ENCODE data around the gene CCDC184. TPM values are rescaled to one million over a fixed set of nuclear protein-coding genes. Genes with fewer than 3 reads are reported as not detected.

CCDC184 gene
- total RNA-seq, 1 experiment from 2014 or later, result 0.74 TPM

- intact Hi-C loops (cut with micrococcal nuclease; ENCODE audit: unreplicated experiment), result no loop called here
- no peak overlapping the region for H3K27ac ChIP-seq (ENCODE audit: low read length)
- no peak for ATAC-seq
- H3K36me3 ChIP-seq (ENCODE audit: control insufficient read depth, insufficient read depth, low read length), result no peaks in the 10 kb centered on the region
- TF ChIP-seq CTCF (IDR thresholded peaks at IDR 0.05), result no peak
- TF ChIP-seq TCF7L2 (IDR thresholded peaks at IDR 0.05; ENCODE audit: low read depth, low read length), result no peak
- TF ChIP-seq POLR2AphosphoS5 (IDR thresholded peaks at IDR 0.05; ENCODE audit: low read depth, low read length), result no peak
- TF ChIP-seq REST (IDR thresholded peaks at IDR 0.05; ENCODE audit: insufficient read depth in 1 of 2, low read depth in 2 of 2, low read length in 1 of 2), result no peak
- TF ChIP-seq SIN3A (IDR thresholded peaks at IDR 0.05; ENCODE audit: borderline replicate concordance, insufficient read depth, low read depth, low read length), result no peak
- ChIA-PET POLR2A (no interaction called here), CTCF (no interaction called here)
- peaks cover 35% of the 10 kb centered on the region for H3K27me3 ChIP-seq (ENCODE audit: control insufficient read depth, insufficient read depth, low read length)
- no TSS peak for BruUV-seq (replicated peaks)
- no peak overlapping the region for H3K4me3 ChIP-seq (ENCODE audit: low read depth in 2 of 2, low read length in 2 of 2)
- peaks cover 5% of the 10 kb centered on the region; the same call in 1 of the 2 replicates for H3K4me1 ChIP-seq (ENCODE audit: control insufficient read depth, insufficient read depth, low read length)
- H3K9me3 ChIP-seq (ENCODE audit: control insufficient read depth, insufficient read depth, low read depth, low read length), result no peaks in the 10 kb centered on the region
- no peak for DNase-seq (ENCODE audit: low read depth, low spot score)
- in situ Hi-C loops (cut with HindIII; ENCODE audit: low pct_unique_long_range_greater_than_20kb, low sequenced_read_pairs), result no loop called here
Observed at GRCh38 chr12:48180857-48181495, 2.5 kb upstream of the CCDC184 start.

- ChIA-PET CTCF (interaction anchor here (0.8 kb wide), 1 partner anchor 13 kb away, joined by 3 read pairs; no protein-coding TSS in a partner anchor), POLR2A (no interaction called here)
Observed at GRCh38 chr12:48182631-48183030, 813 bp upstream of the CCDC184 start.

More at GRCh38 chr12:48182631-48183030, 813 bp upstream of the CCDC184 start:
- no TSS peak for BruUV-seq (replicated peaks)
- Histone ChIP-seq H3K4me1 (ENCODE audit: control insufficient read depth, insufficient read depth, low read length) (peaks cover 5% of the 10 kb centered on the region; the same call in 1 of the 2 replicates), H3K36me3 (ENCODE audit: control insufficient read depth, insufficient read depth, low read length) (no peaks in the 10 kb centered on the region), H3K4me3 (ENCODE audit: low read depth in 2 of 2, low read length in 2 of 2) (peak overlapping the region; percentile 62 to 86), H3K9me3 (ENCODE audit: control insufficient read depth, insufficient read depth, low read depth, low read length) (no peaks in the 10 kb centered on the region), H3K27me3 (ENCODE audit: control insufficient read depth, insufficient read depth, low read length) (peaks cover 25% of the 10 kb centered on the region), H3K27ac (ENCODE audit: low read length) (no peak overlapping the region)
- DNase-seq (ENCODE audit: low read depth, low spot score) (no peak), ATAC-seq (no peak)
- TF ChIP-seq SIN3A (IDR thresholded peaks at IDR 0.05; ENCODE audit: borderline replicate concordance, insufficient read depth, low read depth, low read length) (no peak), TCF7L2 (IDR thresholded peaks at IDR 0.05; ENCODE audit: low read depth, low read length) (no peak), POLR2AphosphoS5 (IDR thresholded peaks at IDR 0.05; ENCODE audit: low read depth, low read length) (no peak), REST (IDR thresholded peaks at IDR 0.05; ENCODE audit: insufficient read depth in 1 of 2, low read depth in 2 of 2, low read length in 1 of 2) (no peak), CTCF (IDR thresholded peaks at IDR 0.05) (no peak)
- in situ Hi-C loops (cut with HindIII; ENCODE audit: low pct_unique_long_range_greater_than_20kb, low sequenced_read_pairs), result no loop called here
- intact Hi-C loops (cut with micrococcal nuclease; ENCODE audit: unreplicated experiment), result no loop called here
